NCI-H524 (cell line): ENCODE data around the gene KRTCAP3.

Experiments
- DNase-seq, 2 experiments: peaks; one replicate each; lab custom pipeline; 2025; lab: John Stamatoyannopoulos, UW

KRTCAP3 gene

GRCh38 chr2:27441226-27441926, 805 bp upstream of the KRTCAP3 start:
- DNase-seq = no peak

GRCh38 chr2:27442920-27443282, 720 bp downstream of the KRTCAP3 start:
- no peak for DNase-seq

DNA sequence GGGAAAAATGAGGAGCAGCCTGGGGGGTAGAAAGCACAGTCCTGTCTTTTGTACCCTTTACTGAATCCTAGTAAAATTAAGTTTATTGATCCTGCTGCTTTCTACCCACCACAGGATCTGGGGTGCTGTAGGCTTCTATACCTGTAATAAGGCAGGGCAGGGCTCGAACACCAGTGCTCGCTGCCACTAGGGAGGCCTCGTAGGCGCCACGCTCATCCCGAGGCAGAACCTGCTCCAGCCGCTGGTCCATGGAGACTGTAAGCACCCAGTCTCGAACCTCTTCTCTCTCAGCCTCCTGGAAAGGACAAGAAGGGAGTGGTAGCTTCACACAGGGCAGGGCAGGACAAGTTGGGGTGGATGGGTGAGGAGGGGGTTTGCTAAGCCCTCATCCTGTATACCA, 3.0 kb downstream of the KRTCAP3 start:
- DNase-seq = no peak

GRCh38 chr2:27445615-27446014, 3.4 kb downstream of the KRTCAP3 start:
- DNase-seq = no peak

GRCh38 chr2:27446057-27446456, 3.9 kb downstream of the KRTCAP3 start:
- no peak for DNase-seq

DNA sequence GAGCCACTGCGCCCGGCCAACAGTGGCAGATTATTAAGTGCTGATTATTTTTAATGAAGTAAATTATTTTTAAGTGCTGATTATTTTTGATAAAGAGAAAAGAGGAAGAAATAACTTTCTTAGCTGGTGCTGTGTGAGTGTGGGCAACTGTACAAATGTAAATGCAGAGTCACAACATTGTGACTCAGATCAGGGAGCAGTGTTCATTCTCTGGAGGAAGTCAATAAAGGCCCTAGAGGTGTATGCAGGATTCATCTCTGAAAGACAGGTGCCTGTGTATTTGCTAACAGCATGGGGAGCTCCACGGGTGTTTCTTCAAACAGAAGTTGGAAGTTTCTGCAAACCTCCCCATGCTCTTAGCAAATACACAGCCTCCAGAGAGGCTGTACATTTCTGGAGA, 6.2 kb downstream of the KRTCAP3 start:
- DNase-seq = no peak

- DNase-seq = no peak
Observed at GRCh38 chr2:27451095-27451494, 8.9 kb downstream of the KRTCAP3 start.

DNA sequence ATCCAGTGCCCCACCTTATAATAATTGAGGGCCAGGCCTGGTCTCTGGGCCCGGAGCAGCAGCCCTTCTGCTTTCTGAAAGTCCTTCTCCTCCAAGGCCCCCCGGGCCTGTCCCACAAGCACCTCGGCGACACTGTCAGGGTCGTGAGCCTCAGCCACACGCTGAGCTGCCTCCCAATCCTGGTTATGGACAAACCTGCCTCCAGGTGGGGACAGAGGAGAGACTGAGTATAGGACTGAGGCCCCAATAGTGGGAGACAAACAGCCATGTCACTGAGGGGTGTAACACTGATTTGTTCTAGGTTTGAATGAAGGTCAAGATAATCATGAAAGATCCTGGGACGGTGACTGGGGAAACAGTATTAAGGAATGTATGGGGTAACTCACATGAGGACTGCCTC, 11.8 kb downstream of the KRTCAP3 start:
- no peak for DNase-seq

- no peak for DNase-seq
Observed at GRCh38 chr2:27461118-27461517, 18.9 kb downstream of the KRTCAP3 start.

- no peak for DNase-seq
Observed at GRCh38 chr2:27464443-27464842, 22.3 kb downstream of the KRTCAP3 start.

DNA sequence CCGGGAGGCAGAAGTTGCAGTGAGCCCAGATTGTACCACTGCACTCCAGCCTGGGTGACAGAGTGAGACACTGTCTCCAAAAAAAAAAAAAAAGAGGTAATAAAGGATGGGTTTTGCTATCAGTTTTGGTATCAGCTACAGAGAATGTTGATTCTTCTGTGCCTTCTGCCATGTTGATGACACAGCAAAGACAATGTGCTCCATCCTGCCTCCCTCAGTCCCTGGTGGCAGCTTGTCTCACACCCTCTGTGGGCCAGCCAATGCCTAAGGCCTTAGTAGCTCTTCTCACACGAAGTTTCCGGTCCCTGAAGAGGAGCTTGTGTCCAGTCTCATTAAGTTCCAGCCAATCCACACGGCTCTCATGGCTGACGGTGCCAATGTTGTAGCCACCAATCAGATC, 29.8 kb downstream of the KRTCAP3 start:
- no peak for DNase-seq

DNA sequence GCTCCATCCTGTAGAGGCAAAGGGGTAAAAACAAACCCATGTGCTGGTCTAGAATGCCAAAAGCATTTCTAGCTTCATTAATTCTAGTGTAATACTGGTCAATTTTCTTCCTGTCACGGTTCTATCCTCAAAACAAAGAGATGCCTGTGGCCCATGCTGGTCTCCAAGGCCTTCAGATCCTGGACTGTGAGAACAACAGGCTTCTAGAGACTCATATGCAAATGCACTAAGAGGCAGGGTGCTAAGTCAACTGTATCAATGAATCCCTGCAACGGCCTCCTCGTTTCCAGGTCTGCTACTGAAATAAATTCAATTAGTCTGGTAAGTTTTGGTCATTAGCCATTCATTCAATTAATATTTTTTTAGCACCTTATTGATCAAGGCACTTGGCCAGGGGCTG, 43.3 kb downstream of the KRTCAP3 start:
- no peak for DNase-seq

GRCh38 chr2:27489118-27489497, 46.9 kb downstream of the KRTCAP3 start:
- DNase-seq = peak in 1 of 2 experiments; percentile 35

GRCh38 chr2:27489498-27490397, 47.6 kb downstream of the KRTCAP3 start, which contains the start of gene IFT172:
TSS of gene IFT172 (minus strand) at chr2:27489743. CDS start at chr2:27489653, 90 bp downstream.
- DNase-seq = peak; percentile 100

GRCh38 chr2:27492557-27492956, 50.4 kb downstream of the KRTCAP3 start:
- DNase-seq = no peak

DNA sequence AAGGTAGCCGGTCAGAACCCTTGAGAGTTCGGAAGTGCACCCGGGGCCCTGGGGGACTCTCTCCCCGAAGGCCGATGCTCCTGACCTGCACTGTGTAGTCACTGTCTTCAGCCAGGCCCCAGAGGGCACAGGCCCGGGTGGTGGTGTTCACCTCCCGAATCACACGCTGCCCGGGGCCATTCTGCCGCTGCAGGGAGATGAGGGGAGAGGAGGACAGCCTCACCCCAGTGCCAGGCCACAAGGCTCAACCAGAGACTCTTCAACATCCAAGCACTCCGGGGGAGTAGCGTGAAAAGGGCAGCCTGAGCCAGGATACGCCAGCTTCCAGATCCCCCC, 51.7 kb downstream of the KRTCAP3 start:
- DNase-seq = no peak
